Measurements from ENCODE around the gene SH3PXD2A.
"Not testable (repeated sequence)": the region's sequence is repeated elsewhere in the genome, so short reads cannot be mapped to it uniquely, and the experiment has no call there.

The SH3PXD2A gene

GRCh38 chr10:103637927-103638557, 217.3 kb downstream of the SH3PXD2A start:
- peak; percentile 42 for DNase-seq

- no peak for DNase-seq
Measured at GRCh38 chr10:103637011-103637410, 218.4 kb downstream of the SH3PXD2A start.

- DNase-seq: no peak
Measured at GRCh38 chr10:103636492-103636891, 218.9 kb downstream of the SH3PXD2A start.

- DNase-seq: no peak
Measured at GRCh38 chr10:103635580-103635979, 219.8 kb downstream of the SH3PXD2A start.

- DNase-seq: no peak
Measured at GRCh38 chr10:103633846-103634245, 221.5 kb downstream of the SH3PXD2A start.

- not testable (repeated sequence) for DNase-seq
Measured at GRCh38 chr10:103632871-103633270, 222.5 kb downstream of the SH3PXD2A start.

GRCh38 chr10:103632247-103632642, 223.1 kb downstream of the SH3PXD2A start:
- no peak for DNase-seq

- no peak for DNase-seq
Measured at GRCh38 chr10:103630156-103630555, 225.2 kb downstream of the SH3PXD2A start.

GRCh38 chr10:103629581-103629980, 225.8 kb downstream of the SH3PXD2A start:
- DNase-seq: no peak

GRCh38 chr10:103627893-103628292, 227.5 kb downstream of the SH3PXD2A start:
- DNase-seq: no peak

- no peak for DNase-seq
Measured at GRCh38 chr10:103627111-103627892, 228.1 kb downstream of the SH3PXD2A start.

- no peak for DNase-seq
Measured at GRCh38 chr10:103626178-103626577, 229.2 kb downstream of the SH3PXD2A start.

- DNase-seq: no peak
Measured at GRCh38 chr10:103622935-103623574, 232.3 kb downstream of the SH3PXD2A start.

- DNase-seq: no peak
Measured at GRCh38 chr10:103622286-103622685, 233.1 kb downstream of the SH3PXD2A start.

- DNase-seq: no peak
Measured at GRCh38 chr10:103621783-103622125, 233.6 kb downstream of the SH3PXD2A start.

GRCh38 chr10:103620891-103621782, 234.2 kb downstream of the SH3PXD2A start:
- DNase-seq: no peak

GRCh38 chr10:103620352-103620740, 235.0 kb downstream of the SH3PXD2A start:
- no peak for DNase-seq

GRCh38 chr10:103619424-103620351, 235.7 kb downstream of the SH3PXD2A start:
- peak; percentile 14 for DNase-seq

- peak; percentile 17 for DNase-seq
Measured at GRCh38 chr10:103618575-103619423, 236.6 kb downstream of the SH3PXD2A start.

- DNase-seq: peak; percentile 18
Measured at GRCh38 chr10:103617602-103618385, 237.6 kb downstream of the SH3PXD2A start.

Data from fibroblast of skin of abdomen (primary cell).